GM18505 (cell line): Measurements from ENCODE around the gene PRKCE.
A peak's percentile ranks its signal among the peaks of the same experiment; 100 is the strongest.

ENCODE experiments used
- ATAC-seq: cut with Tn5 transposase; IDR thresholded peaks from one replicate; pipeline ENCODE4 v1.9.1; 2021; ENCODE audit not compliant: unreplicated experiment
- POLR2A ChIP-seq: IDR thresholded peaks from 4 replicates; pipeline ENCODE4 v1.6.1; 2011; ENCODE audit warnings: borderline replicate concordance; ENCODE audit not compliant: insufficient read depth, insufficient read length; ENCODE audit errors: extremely low read depth

The PRKCE gene

DNA sequence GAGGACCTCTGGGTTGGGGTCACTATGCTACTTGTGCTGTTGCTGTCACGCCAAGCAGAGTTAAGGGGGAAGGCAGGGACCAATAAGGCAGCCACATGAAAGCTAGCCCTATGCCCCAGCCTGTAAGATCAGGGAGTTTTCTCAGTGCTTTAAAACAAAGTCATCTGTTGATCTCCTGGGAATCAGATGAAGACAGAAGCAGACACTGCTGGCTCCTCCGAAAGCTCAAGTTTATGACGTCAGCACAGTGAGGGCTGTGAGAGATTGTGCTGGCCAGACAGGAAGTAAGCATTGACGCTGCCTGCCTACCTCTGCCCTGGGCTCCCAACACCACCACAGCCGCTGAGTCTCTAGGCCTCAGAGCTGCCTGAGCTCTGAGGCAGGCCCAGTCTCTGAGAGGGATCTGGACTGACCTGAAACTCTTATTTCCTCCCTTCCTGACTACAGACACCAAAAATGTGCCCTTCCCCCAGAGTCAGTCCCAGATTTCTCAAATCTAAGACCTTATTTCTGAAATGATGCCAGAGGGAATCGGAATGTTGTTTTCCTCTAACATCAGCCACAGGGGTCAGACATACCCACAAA lies 527.7 kb downstream of the PRKCE start:
- ATAC-seq: no peak

DNA sequence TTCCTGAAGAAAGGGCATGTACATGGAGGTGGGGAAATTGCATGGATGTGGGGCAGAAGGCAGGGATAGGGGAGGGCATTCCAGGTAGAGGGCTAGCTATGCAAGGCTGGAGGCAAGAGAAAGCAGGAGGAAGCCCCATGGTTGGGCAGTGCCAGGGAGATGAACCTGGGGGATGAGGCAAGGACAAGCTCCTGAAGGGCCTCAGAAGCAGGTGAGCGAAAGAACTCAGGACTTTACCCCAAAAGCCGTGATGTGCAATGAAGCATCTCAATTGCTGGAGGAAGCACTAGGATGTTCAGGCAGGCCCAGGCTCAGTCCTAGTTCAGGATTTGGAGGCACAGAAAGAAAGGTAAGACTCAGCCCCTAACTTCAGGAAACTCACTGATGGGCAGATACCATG lies 528.7 kb downstream of the PRKCE start:
- TF ChIP-seq POLR2A: no peak
- no peak for ATAC-seq

More for the DNA sequence above, 527.7 kb downstream of the PRKCE start:
- no peak for TF ChIP-seq POLR2A

DNA sequence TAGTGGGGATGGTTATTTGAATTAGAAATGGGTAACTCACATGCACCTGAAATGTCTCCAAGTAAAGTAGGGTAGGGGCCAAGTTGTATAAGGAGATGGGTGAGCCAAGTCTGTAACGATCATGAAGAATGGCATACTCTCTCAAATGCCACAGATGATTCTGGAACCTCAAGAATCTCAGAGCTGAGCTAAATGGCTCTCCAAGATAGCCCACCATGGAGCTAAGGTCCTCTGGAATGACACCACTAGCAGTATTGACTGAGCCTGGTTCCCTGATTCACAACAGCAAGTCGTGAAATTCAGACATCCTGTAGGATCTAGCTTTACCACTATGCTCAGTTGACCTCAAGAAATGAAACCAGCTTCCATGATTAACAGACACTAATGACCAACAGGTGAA lies 529.8 kb downstream of the PRKCE start:
- TF ChIP-seq POLR2A: no peak
- ATAC-seq: no peak

DNA sequence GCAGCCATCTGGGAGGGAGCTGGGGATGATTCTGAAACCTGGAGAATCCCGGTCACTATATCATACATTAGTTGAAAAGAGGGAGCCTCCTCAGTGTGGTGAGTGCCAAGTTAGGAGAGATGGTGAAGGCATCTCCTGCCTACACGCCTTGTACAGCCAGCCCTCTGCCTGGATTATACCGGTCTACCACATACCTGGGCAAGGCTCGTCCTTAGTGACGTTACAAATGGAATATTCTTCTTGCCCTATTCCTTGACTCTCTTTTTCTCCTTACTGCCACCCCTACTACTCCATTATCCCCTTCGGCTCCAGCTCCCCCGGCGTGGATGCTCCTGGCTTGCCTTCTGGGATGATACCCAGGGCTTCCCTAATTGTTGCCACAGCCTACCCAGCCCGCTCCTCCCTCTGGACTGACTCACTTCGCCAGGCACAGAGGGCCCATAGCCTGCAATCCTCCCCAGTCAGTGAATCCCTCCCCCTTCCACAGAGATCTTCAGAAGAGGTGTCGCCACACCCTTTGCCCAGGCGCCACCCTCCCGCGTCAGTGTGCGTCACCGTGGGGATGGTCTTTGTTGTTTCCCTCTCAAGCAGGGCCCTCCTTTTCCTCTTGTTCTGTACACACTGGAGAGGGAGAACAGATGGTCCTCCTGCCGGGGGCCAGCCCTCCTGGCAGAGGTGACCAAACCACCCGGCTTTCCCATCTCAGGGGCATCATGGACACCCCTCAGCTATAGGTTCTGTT lies 530.5 kb downstream of the PRKCE start:
- no peak for TF ChIP-seq POLR2A
- ATAC-seq: no peak

DNA sequence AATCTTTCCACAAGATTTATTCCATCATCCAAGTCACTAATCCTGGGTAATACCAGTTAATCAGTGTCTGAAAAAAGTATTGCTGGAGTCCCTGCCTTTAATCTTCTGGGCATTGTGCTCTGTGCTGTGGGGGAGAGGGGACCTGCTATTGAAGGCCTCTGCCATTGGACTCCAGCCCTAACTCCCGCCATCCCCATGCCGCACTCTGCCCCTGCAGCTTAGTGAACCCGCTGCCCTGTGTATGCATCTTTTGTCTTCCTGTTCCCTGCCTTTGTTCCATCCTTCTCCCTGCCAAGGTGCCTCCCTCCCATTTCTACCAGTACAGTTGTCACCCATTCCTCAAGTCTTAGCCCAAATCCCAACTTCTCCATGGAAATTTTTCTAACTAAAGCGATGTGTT lies 532.0 kb downstream of the PRKCE start:
- no peak for TF ChIP-seq POLR2A
- ATAC-seq: no peak

DNA sequence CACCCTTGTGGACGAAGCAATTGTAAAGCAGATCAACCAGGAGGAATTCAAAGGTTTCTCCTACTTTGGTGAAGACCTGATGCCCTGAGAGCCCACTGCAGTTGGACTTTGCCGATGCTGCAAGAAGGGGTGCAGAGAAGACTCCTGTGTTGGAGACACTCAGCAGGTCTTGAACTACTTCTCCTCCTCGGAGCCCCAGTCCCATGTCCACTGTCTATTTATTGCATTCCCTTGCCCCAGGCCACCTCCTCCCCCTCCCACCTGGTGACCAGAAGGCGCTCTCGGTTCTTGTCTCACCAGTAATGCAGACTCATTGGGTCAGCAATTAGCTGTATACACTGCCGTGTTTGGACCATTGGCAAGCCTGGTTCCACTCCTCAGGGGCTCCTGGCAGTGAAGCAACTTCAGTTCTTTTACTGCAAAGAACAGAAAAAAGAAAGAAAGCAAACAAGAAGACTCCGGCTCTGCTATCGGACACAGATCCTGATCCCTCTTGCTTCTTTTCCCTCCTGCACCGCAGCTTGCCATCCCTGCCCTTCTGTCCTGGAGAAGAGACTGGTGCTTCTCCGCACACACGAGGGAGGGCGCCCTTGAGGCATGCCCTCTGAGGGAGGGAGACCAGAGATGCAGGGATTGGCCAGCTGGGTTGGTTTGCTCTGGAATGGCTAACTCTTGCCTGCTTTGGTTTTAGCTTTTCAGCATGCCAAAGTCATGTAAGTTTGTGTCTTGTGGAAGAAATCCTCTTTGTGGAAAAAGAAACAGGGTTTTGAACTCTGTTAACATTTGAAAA lies 533.5 kb downstream of the PRKCE start:
- TF ChIP-seq POLR2A: no peak
- ATAC-seq: no peak

DNA sequence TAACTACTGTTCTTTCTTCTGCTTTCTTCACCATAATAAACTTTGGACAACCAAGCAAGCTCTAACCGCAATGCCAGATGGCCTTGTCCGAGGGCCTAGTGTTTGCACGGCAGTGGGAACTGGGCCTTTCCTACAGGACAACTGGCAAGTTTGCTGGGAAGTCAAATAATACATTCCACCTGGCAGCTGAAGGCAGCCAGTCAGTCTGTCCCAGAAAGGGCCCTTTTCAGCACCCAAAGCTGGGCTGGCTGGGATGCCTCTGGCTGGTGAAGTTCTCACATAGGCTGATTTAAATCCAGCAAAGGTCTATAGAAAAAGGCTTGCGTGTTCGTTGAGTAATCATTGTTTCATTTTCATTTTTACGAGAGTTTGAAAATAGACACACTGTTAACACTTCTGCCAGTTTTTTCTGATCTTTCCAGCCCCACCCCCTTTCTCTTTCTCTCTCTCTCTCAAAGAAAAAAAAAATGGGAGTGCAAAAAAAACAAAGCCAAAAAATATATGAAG lies 535.7 kb downstream of the PRKCE start:
- no peak for TF ChIP-seq POLR2A
- ATAC-seq: peak; percentile 87

DNA sequence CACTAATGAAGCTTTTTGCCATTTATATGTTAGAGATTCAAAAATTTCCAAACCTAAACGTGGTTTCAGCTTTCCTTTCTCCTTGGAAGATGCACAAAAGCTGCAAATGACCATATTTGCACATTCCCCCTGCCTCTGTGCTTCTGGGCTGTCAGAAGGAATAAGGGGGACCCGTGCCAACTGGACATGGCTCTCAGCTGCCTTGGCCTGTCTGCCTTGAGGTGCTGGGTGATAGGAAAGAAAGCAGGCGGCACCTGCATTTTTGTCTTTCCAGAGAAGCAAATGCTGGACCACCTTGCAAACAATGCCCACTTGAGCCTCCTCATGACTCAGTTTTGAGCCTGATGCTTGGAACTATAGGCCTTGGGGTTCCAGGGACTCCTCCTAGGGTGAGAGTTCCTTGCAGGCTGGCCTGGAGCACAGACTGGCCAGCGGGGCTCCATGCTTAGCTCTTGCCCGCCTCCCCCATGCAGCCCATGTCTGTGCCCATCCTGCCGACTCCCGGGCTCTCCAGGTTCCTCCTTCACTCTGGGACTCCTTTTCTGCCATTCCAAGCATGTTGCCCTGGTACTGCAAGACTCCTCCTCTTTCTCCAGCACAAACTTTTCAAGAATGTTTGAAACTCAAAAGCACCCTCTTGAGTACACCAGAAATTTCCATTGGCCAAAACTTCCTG lies 536.7 kb downstream of the PRKCE start:
- no peak for TF ChIP-seq POLR2A
- no peak for ATAC-seq

DNA sequence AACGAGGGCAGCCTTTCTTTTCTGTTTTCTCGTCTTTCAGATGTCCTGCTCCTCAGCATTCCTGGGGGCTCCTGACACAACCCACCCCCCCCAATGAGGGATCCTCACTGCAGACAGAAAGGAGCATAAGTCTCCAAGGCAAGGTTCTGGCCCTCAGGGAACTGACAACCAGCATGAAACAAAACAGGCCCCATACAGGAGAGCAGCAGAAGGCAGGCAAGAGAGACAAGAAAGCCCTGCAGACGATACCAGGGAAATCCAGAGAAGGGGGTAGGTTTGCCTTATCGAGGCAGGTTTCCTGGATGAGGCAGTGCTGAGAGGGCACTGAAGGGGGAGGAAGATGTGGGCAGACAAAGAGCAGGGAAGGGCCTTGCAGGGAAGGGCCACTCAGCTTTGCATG lies 541.9 kb downstream of the PRKCE start:
- ATAC-seq: no peak
- TF ChIP-seq POLR2A: no peak

DNA sequence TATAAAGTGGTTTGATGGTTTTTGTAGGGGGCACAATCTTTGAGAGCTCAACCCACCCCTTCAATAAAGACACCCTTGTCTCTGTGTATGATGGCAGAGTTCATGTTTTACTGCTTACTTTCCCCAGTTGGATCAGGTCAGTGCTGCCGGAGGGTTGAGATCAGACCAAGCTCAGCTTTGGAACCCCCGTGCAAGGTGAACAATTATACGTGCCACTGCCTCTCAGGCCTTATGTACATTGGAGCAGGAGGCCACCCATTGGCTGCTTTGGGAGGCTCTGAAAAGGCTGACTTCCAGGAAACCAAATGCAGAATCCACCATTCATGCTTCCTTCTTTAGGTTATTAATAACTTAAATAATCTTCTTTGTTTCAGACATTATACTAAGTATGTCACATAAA lies 542.4 kb downstream of the PRKCE start:
- no peak for ATAC-seq
- no peak for TF ChIP-seq POLR2A

DNA sequence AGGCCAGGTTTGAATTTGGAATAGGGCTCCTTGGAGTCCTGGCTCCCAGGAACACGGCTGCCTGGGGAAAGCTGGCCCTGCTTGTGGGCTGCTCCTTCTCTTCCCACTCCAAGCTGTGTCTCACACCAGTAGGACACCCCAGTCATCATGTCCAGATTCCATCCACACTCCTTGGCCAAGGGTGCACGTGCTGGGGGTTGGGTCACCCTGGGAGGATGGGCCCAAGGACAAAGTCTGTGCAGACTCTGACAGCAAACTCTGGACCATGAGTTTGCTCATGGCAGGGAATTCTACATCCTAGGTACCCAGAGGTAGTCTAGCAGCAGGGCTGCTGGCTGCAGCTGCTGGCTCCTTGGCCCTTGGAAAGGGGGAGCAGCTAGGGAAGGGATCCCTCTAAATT lies 543.4 kb downstream of the PRKCE start:
- no peak for ATAC-seq
- no peak for TF ChIP-seq POLR2A

DNA sequence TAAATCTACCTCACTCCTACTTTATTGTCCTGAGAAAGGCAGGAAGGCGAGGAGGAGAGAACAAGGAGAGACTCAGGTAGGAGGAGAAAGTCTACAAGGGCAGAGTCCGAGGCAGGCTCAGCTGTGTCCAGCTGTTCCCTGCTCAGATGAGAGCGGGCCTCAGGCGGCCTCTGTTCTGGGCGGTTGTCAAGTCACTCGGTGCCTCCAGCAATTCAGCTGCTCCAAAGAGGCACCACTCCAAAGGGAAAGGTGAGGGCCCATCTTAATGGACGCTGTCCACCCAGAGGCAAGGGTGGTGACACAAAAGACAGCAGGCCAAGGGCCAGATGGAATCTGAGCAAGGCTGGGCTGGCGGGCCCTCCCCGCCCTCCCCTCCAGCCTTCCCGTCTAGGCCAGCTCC lies 544.3 kb downstream of the PRKCE start:
- TF ChIP-seq POLR2A: no peak
- no peak for ATAC-seq

DNA sequence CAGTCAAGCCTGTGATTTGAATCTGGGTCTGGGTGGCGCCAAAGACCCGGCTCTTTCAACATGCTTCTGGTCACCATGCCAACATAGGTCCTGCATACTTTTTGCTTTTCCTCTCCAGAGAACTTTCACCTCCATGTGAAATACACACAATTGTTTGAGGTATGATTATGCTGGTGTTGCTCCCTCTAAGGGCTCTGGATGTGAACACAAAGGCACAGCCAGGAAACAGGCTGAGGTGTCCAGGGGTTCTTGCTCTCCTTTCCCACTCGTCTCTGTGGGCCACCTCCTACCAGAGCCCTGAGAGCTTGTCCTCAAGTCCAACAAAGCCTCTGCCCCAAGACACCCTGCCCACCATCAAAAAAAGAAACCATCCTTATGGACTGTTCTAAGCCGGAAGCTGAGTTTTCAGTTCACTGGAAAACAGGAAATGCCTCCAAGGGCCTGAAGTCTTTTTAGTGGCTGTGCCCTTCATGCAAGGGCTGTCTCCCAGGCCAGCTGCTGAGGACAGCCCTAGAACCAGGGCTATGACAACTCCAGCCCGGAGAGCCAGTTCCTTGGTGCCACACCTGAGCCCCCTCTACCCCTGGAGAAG lies 545.5 kb downstream of the PRKCE start:
- ATAC-seq: no peak
- no peak for TF ChIP-seq POLR2A
